Spleen (tissue), 7 donors: ENCODE measurements around the gene DOCK1.

Experiments
- CTCF ChIP-seq, 11 experiments: fragments of 200-600 bp in 7 of 11; fragments of 450-650 bp in 4 of 11; sonication (generic) in 4 of 11; IDR thresholded peaks in 8 of 11; conservative IDR thresholded peaks in 3 of 11; 1 replicate in 7 of 11; 2 replicates in 4 of 11; pipeline versions ENCODE4 v1.4.0 to v1.8.0; 2016 to 2021; ENCODE audit warnings: antibody characterized with exemption in 11 of 11, inconsistent platforms in 4 of 11, mild to moderate bottlenecking in 1 of 11
- POLR2A ChIP-seq, 3 donors: fragments of 450-650 bp; IDR thresholded peaks; one replicate each; pipeline ENCODE4 v1.5.1; 2017; ENCODE audit warnings: antibody characterized with exemption in 3 of 3, mild to moderate bottlenecking in 1 of 3
- donor health status: DM: no; HTN: no; CAD: no; lungs with moderate emphysema.
- donor health status: DM: no; HTN: no; CAD: no.
- donor health status: DM: no; HTN: no; CAD: no.

- TF ChIP-seq CTCF (IDR thresholded peaks at IDR 0.05 in 8 of 11, conservative IDR thresholded peaks at IDR 0.05 in 3 of 11) (no peak), POLR2A (IDR thresholded peaks at IDR 0.05) (no peak)
These were observed 344.8 kb downstream of the DOCK1 start for GRCh38 chr10:127250031-127250430.
